Right renal cortex interstitium (tissue), 3 donors: ENCODE data around the gene CFAP65. TPM values are rescaled to one million over a fixed set of nuclear protein-coding genes. Genes with fewer than 3 reads are reported as not detected.

Source experiments
- DNase-seq, 3 donors: peaks; one replicate each; pipeline ENCODE4 v3.0.0-alpha.2; 2013; ENCODE audit warnings: low read depth in 3 of 3, low spot score in 2 of 3
- polyA plus RNA-seq, 3 donors: library from polyadenylated mRNA; unstranded; fragments of 120-200 nt; gene quantifications; one replicate each; pipeline ENCODE4 v1.2.1, GENCODE V29; 2013; ENCODE audit not compliant: insufficient read length in 3 of 3

Gene CFAP65
- polyA plus RNA-seq, 3 donors = 0.24 to 0.40 (median 0.34) TPM

- no peak for DNase-seq
These were observed 23.9 kb downstream of the CFAP65 start for GRCh38 chr2:219017201-219017931.

- no peak for DNase-seq
These were observed 24.6 kb downstream of the CFAP65 start for GRCh38 chr2:219016721-219017120.

- no peak for DNase-seq
These were observed 30.4 kb downstream of the CFAP65 start for GRCh38 chr2:219010873-219011272.

GRCh38 chr2:219010162-219010756 is 31.1 kb downstream of the CFAP65 start:
- no peak for DNase-seq

GRCh38 chr2:219009294-219009693 is 32.0 kb downstream of the CFAP65 start:
- DNase-seq = no peak

GRCh38 chr2:219003979-219004378 is 37.3 kb downstream of the CFAP65 start:
- DNase-seq = no peak

GRCh38 chr2:219003267-219003634 is 38.1 kb downstream of the CFAP65 start:
- no peak for DNase-seq

GRCh38 chr2:219002395-219003266 is 38.7 kb downstream of the CFAP65 start:
- no peak for DNase-seq

GRCh38 chr2:219001577-219002394 is 39.5 kb downstream of the CFAP65 start:
- DNase-seq = no peak

GRCh38 chr2:219001100-219001576 is 40.2 kb downstream of the CFAP65 start:
- DNase-seq = no peak

GRCh38 chr2:219000569-219000960 is 40.8 kb downstream of the CFAP65 start:
- DNase-seq = no peak

GRCh38 chr2:218999881-219000568 is 41.3 kb downstream of the CFAP65 start:
- DNase-seq = no peak

- no peak for DNase-seq
These were observed 42.1 kb downstream of the CFAP65 start for GRCh38 chr2:218999021-218999880.

- DNase-seq = no peak
These were observed 42.8 kb downstream of the CFAP65 start for GRCh38 chr2:218998414-218999002.

- DNase-seq = no peak
These were observed 43.6 kb downstream of the CFAP65 start for GRCh38 chr2:218997731-218998130.

GRCh38 chr2:218996937-218997336 is 44.4 kb downstream of the CFAP65 start:
- no peak for DNase-seq

GRCh38 chr2:218995972-218996711 is 45.2 kb downstream of the CFAP65 start:
- DNase-seq = no peak

GRCh38 chr2:218995561-218995960 is 45.8 kb downstream of the CFAP65 start:
- DNase-seq = no peak
